Hematopoietic multipotent progenitor cell treated with erythropoietin and hydrocortisone succinate and interleukin-3 and kit ligand, for 17 days (in vitro differentiated cells): ENCODE results near the gene COL25A1.

ENCODE experiments used
- DNase-seq: peaks from one replicate; pipeline ENCODE4 v3.0.0-alpha.2; 2015; ENCODE audit warnings: low spot score

The COL25A1 gene

DNA sequence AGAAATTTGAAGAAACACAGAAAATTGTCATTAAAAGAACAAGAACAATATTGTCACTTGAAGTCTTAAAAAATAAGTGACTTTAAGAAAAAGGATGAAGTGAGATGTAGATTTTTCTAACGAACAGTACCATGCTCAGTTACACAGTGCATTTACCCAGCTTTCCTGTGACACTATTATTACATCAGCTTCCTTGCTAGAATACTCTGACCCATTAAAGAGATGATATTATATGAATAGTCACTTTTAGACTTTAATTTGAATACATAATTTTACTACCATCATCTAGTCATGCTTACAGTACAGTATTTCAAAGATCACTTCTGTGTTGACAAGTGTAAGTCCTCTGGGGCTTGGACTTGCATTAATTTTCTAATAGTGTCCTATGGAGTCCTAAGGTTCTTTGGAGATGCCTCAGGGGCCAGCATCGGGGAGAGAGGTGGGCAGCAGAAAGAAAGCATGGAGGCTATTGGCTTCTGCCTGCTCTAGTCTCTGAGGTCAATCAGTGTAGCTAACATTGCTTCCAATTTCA lies 10.7 kb downstream of the COL25A1 start:
- DNase-seq, result no peak

DNA sequence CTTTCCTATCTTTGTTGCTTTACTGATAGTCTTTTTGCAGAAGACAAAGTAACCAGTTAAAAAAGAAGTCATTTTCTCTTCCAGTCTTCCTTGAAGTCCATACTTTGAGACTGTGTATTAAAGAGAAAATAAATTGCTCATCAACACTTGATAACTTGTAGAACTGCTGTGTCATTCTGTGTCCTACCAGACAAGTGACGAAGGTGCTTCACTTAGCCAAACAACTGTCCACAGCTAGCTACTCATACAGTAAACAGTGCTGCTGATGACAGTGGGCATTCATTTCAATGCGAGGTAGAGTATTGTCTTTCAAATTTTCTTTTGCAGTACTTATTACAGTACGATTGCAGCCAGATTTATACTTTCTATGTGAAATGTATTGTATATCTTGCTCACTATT lies 11.5 kb downstream of the COL25A1 start:
- DNase-seq, result no peak

DNA sequence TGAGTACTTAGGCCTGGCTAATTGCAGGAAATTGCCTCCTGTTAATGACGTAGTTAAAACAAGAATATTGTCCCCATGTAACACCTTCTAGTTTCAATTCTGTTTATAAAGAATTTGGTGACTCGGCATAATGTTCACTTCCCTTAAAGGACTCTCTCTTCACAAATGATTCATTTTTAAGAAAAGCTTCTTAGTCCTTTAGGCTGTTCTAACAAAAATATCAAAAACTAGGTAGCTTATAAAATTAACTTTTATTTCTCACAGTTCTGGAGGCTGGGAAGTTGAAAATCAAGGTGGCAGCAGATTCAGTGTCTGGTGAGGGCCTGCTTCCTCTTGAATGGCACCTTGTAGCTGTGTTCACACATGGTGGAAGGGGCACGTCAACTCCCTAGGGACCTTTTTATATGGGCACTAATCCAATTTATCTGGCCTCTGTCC lies 23.8 kb downstream of the COL25A1 start:
- DNase-seq, result no peak

DNA sequence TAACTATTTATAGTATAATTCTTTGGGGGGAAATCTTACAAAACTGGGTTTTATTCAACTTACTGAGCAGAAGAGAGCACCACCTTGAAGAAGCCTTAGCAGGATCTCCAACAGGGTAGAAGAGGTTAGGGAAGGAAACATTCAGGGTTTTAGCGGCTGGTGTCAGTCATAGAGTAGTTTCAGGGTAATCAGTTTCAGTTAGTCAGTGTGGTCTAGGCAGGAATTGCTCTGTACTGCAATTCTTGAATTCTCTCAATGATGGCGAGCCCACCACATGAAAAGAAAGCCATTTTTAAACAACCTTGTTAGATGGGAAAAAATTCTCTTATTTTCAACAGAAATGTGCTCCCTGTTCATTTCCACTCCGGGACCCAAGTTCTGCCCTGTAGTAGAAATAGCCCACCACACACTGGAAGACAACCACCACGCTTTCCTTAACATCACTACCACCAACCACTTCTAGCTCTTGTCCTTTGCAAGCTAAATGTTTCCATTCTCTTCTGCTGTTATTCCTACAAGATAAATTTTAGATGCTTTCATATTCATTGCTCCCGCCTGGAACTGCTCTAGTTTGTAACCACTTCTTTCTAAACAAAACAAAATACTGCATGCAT lies 25.9 kb downstream of the COL25A1 start:
- DNase-seq, result no peak

DNA sequence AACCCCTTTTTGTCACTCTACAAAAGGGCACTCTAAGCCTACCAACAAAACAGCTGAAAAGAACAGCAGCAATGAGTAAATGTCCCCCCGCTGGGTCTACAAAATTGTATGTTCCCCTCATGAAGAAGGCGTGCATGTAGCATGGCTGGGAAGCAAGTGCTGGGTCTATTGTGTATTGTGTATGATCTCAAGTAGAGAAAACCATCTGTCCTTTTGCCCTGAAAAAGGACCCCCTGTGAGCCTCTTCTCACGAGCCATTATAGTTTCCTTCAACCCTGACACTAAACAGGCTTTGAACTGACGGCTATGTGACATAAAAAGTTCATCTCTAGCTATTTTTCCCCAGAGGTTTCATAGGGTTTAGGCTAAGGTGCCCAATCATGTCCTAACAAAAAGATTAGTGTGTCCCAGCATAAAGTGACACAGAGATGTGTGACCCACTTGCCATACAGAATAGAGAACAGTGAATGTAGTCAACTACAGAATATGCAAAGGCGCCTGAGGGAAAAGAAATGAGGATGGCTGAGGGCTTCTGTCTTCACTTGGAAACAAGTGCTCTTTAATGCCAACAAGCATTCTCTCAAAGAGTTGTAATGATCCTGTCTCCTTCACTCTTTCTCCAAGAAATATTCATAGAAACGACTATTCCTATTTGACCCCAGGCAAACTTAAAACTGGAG lies 27.3 kb downstream of the COL25A1 start:
- no peak for DNase-seq

DNA sequence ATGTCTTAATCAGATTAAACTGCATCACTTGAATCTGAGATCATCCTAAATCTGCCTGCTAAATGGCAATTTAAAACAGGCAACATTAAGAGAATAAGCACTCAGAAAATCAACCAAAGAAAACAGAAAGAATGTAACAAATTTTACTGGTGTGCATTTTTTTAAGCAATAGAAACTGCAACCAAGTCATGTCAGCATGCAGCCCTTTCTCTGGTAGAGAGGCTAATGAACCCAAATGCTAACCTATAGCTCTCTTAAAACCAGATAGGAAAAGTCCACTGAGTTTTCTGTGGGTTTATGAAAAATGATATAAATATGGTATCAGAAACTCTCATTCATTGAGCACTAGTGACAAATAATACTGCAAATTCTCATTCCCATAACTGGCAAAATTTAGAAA lies 35.6 kb downstream of the COL25A1 start:
- no peak for DNase-seq

DNA sequence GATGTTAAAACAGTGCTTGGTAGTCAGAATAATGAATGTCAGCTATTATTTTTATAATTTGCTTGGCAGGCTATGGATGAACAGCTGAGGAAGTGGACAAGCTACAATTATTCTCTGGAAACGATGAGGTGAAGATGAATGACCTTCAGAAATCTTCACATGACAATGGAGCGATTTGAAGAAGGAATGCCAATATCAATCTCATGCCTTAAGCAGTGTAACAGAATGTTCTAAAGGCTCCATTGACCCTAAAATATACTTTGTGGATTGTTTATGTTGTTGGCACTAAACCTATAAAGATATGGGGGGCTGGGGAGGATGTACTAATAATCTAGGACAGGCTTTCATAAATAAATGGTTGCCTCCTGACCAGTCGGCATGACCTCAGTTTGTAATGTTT lies 36.2 kb downstream of the COL25A1 start:
- no peak for DNase-seq

DNA sequence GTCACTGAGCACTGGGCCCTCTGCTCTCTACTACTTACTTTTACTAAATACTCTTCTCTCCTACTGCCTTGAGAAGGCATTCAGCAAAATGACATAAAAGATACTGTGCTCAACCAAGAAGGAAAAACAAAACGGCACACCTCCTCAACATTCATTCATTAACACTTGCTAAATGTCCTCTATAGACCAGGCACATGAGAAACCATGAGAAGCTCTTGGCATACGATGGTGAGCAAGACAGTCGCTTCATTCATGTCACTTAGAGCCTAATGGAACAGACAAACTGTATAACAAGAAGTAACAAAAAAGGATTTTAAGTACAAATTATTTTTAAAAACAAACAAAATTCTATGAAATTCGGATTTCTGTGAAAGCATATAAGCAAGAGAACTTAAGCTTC lies 38.7 kb downstream of the COL25A1 start:
- DNase-seq, result no peak

DNA sequence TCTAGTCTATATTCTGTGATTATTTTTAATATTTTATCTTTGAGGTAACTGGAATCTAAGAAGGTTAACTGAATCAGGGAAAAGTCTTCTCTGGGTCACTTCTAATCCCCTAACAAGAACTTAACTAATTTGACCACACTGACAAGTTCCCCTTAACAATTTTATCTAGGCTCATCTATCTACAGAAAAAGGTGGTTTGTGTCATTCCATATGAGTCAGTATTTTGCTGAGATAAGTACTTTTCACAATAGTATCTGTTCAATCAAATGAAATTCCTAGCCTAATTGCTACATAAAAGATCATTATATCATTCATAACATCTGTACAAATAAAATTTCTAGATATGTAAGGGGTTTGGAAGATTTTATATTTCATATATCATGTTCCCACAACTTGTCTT lies 45.6 kb downstream of the COL25A1 start:
- DNase-seq, result no peak

DNA sequence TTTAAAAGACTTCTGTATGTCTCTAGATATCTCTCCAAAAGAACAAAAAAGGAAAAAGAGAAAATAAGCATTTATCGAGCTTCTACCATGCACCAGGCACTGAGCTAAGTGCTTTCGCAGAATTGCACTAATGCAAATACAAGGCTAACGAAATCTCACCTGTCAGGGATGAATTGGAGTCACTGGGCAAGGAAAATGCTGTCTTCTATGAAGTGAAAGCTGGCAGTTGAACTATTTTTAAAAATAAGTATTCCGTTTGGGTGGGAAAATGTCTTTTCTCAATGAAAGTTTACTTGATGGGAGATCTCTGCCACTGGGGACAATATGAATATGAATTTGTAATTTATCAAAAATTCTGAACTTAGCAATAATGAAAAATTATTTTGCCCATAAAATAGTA lies 47.6 kb downstream of the COL25A1 start:
- DNase-seq, result no peak

DNA sequence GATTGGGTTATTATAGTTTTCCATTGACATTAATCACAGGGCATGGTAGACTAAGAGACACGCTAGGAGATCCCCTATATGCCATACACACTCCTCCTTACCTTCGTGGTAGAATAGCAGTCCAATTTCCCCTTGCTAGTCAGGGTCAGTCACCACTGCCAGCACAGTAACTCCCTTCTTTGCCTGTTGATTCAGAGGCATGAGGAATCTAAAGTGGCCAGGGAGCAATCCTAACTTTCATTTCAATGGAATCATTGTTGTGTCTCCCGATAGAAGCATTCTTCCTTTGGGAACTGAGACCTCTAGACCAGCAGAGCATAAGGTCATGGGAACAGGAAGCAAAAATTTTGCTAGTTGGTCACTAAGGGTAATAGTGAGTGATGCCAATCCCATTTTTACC lies 51.1 kb downstream of the COL25A1 start:
- no peak for DNase-seq

DNA sequence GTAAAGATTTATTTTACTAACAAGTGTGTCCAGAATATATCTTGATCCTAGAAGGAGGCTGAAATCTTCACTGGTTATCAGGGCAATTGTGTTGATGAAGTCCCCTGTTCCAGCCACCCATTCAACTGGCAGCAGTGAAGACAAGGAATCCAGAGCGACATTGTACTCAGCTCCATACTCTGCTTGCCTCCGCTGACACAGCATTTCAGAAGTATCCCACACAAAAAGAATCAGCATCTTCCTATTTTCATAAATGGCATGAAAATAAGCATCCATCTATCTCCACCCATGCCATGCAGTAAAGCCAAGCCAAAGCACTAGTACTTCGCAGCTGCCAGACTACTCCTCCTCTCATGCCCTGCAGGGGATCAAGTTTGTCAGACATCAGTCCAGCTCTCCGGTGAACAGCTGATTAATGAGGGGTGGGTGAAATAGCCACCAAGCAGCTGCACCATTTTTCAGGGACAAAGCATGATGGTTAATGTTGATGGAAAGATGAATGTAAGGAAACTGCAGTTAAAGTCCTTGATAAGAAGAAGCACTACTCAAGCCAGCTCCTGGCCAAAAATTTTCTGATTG lies 54.0 kb downstream of the COL25A1 start:
- no peak for DNase-seq

DNA sequence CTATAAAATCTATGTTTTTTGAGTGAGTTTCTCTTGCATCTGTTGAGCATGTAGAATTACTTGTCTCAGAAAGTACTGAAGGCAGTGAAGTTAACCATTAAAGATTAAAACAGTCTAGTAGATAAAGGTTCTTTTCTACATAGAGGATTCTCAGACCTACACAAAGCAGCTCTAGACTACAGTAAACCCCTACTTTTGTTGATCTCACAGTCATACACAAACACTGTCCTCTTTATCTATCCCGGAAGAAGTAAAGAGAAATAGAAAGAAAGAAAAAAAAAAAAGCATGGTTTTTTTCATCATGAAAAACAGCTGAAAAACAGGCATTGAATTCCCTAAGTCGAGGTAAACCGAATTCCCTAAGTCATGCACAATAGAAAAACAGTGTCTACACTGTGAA lies 58.6 kb downstream of the COL25A1 start:
- DNase-seq, result no peak

DNA sequence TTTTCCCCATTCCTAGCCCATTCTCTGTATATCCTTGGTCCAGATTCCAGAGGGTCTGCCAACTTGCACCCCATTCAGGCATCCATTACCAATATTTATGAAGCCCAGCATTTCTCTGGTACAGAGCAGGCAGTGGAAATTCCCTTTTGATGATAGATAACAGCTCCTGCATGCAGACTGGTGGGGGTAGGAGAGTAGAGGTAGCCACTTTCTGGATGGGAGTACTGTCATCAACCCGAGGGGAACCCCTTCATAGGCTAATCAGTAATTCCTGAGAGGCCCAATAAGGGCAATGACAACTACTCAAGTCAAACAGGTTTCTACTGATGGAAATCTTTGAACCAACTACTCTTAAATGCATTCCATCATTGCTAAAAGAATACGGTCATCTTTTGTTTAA lies 63.7 kb downstream of the COL25A1 start:
- DNase-seq, result no peak

DNA sequence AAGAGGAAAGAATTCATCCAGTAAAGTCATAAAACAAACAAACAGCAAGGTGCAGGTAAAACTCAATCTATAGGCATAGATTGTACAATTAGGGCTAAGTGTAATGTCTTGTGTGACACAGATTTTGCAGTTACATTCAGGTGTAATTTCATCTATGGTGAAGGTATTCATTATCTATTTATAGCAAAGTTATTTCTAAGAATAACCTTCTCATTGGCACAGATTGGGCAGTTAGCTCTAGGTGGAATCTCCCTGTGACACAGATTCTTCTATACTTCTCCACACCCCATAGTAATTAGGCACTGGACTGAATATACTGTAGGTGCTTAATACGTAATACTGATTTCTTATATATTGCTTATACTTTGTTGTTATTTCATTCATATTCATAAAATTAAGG lies 66.8 kb downstream of the COL25A1 start:
- no peak for DNase-seq

DNA sequence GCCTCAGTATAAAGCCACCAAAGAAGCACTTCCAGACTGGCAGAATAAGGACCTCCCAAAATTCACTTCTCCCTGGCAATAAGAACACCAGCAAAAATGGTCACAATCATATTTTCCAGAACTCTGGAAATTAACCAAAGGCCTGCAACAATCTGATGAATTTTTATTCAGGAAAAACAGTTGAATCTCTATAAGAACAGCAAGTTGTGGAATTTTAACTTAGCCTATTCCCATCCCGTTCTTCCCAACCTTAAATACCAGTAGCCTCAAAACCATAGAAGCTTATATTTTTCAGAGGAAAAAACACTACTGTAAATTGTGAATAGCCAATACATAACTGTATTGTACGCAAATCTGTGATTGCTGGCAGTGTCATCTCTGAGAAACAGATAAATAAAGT lies 67.9 kb downstream of the COL25A1 start:
- DNase-seq, result no peak

DNA sequence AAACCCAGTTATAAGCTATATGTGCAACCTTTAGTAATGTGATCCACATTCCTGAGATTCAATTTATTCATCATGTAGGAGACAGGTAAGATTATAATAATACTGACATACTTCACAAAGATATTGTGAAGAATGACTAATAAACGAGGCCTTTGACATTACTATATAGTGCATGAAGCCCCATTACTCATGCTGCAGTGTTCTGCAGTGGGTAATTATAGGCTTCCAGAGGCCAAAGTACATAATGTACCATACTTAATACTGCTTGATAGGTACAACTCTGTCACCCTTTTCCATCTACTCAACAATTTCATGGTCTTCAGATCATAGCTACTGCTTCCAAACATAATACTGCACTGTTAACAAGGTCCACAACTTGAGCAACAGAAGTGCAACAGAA lies 68.9 kb downstream of the COL25A1 start:
- DNase-seq, result no peak

DNA sequence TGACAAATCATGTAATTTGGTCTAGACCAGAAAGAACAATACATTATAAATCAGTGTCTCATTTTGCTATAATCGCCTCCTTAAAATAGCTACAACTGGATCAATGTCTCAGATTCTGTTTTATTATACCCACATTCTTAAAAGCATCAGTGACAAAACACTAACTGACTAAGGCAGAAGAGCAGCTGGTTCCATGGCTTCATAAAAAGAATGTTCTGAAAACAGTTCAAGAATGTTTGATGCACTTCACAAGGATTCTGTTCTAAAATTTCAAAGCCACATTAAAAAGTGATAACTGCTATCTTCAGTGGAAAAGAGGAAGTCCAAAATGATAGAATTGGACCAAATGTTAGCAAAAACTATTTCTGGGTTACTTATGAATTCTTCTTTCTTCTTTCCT lies 69.8 kb downstream of the COL25A1 start:
- DNase-seq, result no peak

DNA sequence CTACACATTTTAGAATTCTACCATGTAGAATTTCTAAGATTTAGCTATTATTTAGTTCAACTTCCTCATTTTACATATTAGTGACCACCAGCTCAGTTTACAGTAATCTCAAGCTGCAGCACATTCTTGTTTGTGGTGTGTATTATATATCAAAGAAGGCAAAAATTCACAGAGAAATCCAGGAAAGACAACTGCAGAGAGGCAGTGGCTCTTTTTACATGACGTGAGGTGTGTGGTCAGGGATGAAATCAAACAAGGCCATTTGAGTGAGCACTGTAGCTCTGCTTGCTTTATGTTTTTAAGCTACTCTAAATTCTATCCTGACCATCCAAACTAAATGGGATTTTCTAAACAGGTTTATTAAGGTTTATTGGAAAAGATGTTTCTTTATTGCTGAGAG lies 71.1 kb downstream of the COL25A1 start:
- no peak for DNase-seq

DNA sequence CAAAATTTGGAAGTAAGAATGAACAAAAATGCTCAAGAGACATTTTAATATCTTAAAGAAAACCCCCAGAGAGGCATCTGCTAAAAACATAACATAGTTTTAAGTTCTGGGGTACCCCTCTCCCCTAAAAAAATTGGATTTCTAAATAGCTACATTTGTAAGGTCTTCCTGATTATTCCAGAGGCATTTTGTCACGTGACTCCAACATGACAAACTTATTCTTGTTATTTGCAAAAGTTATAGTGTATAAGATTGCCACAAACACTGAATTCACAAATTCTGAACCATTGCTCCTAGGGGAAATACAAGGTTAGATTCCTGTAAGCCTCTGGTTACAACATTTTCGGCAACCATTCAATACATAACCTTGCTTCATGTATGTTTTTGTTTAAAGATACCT lies 73.4 kb downstream of the COL25A1 start:
- DNase-seq, result no peak

DNA sequence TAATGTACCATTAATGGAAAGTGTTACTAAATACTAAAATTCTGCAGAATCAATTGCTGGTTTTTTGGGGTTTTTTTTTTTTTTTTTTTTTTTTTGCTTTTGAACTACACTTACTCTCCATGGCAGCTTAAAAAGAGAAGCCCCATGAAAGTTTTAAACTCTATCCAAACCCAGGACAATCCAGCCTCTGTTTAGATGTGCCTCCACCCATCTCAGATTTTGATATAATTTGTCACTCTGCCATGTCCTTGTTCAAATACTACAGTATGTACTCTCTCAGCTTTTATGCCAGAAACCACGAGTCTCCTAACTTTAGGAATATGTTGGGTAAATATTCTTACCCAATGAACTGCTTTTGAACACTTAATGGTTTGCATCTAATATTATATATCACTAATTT lies 84.2 kb downstream of the COL25A1 start:
- no peak for DNase-seq

DNA sequence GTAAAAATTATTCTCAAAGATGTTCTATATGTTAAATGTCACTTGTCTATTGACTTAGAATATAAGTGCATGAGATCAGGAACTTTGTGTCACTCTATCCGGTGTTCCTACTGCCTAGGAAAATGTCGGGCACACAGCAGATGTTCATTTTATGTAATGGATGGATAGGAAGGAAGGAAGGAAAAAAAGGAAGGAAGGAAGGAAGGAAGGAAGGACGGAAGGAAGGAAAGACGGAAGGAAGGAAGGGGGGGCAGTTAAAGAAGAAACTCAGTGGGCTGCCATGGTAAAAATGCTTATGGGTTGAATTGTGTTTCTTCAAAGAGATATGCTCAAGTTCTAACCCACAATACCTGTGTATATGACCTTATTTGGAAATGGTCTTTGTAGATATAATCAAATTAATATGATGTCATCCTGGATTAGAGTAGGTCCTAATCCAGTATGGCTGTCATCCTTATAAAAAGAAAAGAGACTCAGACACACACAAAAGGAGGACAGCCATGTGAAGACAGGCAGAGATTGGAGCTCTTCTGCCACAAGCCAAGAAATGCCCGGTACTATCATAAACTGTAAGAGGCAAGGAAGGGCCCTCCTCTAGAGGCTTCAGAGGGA lies 86.3 kb downstream of the COL25A1 start:
- DNase-seq, result no peak

DNA sequence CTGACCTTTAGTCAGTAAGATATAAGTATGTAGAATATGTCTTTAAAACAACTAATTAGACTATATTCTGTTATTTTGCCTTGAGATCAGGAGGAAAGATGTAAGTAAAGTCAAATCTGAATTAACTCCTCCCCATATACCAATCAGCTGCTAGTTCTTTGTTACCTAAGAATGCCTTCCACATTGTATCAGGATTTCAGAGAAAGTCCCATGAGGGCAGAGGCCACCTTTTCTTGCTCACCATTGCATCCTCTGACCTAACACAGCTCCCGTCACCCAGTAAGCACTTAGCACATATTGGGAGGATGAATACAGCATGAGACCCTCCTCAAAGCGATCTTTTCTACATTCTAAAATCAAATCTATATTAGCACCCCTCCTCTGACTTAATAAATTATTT lies 87.0 kb downstream of the COL25A1 start:
- no peak for DNase-seq
